ENCODE data around the gene KCTD5.

KCTD5 gene

DNA sequence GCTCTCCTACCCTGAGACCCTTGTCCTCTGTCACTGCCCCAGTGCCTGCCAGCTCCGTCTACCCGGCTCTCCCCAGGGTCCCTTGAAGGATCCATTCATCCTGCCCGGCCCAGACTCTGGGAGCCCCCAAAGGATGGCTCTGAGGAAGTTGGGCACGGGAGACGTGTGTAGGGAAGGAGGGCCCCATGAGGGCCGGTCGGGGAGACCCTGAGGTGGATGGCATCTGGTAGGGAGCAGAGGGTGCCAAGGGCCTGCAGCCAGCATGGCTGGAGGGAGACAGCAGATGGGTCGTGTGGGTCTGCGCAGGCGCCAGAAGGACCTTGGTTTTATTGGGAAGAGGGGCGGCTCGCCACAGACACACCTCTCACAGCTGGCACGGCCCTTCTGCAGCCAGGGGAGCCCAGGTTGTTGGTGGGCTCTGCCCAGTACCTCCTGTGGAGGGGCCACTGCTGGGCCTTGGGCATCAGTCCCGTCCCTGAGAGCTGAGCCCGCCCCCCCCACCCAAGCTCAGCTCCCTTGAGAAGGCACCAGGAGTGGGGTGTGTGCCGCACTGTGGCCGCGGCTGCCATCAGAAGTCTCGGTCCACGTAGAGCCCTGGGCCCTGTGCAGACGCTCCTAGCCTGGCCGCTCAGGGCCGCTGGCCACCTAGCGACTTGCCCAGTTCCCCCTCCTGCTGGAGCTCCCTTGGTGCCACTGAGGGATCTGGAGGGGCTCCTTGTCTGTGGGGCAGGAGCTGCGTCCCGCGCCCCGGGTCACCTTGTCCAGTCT lies 16.0 kb downstream of the KCTD5 start:
- no peak for DNase-seq

DNA sequence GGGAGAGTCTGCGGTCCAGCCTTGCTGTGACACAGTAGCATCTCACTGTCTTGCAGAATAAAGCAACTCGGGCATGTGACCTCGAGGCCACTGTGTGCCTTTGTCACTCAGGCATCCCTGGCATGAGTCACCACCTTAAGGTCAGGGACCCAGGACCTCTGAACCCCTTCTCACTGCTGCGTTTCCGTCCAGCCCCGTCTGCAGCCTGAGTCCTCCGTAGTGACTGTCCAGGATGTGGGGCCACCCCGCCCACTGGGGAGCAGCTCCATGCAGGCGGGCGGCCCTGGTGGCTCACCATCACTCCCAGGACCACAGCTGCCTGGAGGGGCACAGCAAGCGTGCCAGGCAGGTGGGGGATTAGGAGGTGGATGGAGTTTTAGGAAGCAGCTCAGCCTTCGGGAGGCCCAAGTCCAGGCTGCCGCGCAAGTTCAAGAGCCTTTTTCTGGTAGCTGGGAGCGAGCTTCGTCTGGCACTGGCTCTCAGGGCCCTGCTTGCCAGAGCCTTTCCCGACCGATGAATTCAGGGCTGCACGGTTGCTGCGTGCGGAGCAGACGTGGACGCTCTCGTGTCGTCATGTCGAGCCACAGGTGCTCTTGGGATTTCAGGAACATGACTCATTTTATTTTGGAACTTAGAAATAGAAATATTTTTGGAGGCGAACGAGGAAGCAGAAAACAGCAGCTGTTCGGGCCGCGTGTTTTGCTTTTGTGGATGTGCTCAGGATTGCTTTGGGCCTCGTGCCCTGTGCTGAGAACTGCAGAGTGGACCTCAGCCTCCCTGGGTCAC lies 16.8 kb downstream of the KCTD5 start:
- DNase-seq: no peak

DNA sequence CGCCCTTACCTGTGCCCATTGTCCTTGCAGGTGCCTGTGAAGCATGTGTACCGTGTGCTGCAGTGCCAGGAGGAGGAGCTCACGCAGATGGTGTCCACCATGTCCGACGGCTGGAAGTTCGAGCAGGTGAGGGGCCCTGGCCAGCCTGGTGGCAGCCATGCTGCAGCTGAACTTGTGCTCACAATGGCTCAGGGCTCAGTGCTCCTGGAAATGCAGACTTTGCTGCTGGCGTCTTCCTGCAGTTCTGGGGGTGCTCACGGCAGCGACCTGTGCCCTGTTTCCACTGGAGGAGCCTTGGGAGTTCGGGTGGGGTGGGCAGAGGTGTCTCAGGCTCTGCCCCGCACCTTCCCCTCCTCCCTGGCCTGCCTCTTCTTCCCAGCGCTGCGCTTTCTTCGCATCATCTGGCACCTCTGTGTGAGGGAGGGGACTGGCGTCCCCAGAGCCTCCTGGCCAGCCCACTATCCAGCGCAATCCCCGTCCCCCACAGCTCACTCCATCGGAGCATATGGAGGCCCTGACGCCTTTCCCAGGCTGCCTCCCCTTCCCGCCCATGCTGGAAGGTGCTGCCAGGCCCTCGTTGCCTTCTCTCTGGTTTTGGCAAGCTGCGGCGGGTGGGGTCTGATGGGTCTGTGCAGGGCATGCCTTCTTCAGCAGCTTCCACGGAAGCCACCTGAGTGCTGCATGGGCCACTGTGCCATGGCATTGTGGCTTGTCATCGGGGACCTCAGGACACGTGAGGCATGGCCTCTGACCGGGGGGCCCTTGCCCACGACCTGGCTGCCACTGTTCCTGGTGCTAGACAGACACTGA lies 17.7 kb downstream of the KCTD5 start:
- DNase-seq: no peak

DNA sequence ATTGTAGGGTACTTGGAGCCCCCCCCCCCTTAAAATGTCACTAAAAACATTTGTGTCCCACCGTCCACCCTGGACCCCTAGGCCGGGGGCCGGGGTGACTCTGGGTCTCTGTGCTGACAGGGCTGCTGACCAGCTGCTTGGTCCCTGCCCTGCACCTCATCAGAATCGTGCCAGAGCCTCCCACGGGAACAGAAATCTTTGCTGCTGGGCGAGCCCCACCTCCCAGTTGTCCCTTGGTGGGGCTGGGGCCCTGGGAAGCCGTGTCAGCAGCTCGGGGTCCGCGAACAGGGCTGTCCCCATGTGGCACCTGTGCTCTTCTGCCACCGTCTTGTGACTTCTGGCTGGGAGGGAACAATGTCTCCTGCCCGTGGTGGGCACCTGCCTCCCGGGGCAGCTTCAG lies 18.5 kb downstream of the KCTD5 start:
- DNase-seq: no peak

DNA sequence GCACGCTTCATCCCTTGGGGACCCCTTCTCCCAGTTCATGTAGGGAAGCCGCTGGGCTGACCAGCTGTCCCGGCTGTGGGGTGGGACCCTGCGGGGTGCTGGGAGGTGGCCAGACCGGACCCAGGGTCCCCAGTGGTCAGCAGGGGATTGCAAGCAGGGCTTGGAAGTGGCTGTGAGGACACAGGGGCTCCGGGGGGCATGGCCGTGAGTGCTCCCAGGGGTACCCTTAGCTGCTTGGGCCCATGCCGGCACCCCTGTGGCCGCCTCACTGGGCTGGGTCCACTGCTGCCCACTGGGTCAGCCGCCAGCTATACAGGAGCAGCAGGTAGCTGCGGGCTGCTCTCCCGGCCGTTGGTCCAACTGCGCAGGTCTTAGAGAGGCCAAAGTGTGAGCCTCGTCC lies 18.9 kb downstream of the KCTD5 start:
- no peak for DNase-seq

DNA sequence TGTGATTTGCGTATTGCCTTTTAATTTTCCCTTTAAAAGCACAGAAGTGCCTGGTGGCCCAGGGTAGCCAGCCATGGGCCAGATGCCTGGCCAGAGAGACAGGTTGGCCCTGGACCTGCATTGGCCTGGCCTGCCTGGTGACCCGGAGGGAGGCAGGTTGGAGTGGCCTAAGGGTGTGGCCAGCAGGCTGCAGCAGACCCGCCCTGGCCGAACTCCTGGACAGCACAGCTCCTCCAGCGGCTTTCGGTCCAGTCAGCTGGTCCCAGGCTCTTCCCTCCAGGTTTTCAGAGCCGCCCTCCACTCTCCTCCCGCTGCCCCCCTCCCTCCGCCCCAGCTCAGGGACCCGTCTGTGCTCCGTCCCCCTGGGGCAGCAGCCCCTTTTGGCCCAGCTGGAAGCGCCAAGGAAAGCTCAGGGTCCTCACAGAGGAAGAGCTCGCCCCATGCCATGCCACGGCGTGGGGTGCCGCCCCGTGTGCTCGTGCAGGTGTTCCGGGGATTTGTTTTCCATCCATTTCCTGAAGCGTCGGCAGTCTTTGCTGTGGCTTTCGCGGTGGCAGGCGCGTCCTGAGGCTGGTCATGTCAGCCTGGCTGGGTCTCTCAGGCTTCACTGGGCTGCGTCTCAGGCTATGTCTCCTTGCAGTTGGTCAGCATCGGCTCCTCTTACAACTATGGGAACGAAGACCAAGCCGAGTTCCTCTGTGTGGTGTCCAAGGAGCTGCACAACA lies 19.6 kb downstream of the KCTD5 start:
- no peak for DNase-seq

DNA sequence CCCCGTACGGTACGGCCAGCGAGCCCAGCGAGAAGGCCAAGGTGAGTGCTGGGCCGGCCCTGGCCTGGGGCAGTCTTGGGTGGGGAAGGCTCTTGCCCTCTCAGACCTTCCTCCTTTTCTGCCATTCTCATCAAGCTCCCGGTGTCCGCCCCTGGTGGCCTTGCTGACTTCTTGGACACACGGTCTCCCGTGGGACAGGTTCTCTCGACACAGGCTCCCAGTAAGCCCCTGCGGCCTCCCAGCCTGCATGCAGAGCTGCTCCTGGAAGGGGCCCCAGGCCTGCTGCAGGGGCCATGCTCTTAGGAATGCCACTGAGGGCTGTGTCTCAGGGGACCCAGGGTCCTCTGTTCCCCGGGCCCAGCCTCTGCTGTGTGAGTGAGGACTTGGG lies 20.1 kb downstream of the KCTD5 start:
- no peak for DNase-seq

DNA sequence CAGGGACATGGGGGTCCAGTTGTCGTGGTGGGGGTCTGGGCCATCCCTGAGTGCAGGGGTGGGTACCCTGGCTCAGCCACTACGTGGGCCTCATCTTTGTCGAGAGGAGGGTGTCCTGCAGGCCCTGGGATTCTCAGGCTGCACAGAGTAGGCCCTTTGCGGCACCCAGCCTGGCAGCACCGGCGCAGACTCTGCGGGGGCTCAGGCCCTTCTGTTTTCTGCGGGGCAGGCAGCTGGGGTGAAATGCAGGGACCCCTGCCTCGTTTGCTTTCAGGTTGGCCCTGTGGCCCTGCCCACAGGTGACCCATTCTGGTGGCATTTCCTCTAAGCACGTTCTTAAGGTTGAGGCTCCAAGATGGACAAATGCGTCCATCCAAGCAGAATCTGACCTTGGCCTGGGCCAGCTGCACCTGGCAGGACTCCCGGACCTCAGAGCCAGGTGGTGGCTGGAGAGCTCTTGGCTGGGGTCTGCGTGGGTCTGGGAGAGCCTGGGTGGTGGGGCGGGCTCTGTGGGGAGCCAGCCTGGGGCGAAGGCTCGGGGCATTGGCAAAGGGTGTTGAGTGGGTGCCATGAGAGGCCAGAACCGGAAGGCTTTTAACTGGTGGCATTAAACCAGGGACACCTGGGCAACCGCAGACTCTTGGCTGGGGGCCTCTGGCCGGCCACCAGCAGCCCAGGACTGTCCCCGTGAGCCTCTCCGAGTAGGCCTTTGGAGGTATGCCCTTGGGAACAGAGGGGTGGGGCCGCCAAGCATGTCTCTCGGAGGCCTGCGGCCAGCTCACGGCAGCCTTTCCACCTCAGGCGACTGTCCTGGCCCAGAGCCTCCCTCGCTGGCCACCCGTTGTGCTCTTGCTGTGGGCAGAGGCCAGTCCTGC lies 20.8 kb downstream of the KCTD5 start:
- DNase-seq: no peak

DNA sequence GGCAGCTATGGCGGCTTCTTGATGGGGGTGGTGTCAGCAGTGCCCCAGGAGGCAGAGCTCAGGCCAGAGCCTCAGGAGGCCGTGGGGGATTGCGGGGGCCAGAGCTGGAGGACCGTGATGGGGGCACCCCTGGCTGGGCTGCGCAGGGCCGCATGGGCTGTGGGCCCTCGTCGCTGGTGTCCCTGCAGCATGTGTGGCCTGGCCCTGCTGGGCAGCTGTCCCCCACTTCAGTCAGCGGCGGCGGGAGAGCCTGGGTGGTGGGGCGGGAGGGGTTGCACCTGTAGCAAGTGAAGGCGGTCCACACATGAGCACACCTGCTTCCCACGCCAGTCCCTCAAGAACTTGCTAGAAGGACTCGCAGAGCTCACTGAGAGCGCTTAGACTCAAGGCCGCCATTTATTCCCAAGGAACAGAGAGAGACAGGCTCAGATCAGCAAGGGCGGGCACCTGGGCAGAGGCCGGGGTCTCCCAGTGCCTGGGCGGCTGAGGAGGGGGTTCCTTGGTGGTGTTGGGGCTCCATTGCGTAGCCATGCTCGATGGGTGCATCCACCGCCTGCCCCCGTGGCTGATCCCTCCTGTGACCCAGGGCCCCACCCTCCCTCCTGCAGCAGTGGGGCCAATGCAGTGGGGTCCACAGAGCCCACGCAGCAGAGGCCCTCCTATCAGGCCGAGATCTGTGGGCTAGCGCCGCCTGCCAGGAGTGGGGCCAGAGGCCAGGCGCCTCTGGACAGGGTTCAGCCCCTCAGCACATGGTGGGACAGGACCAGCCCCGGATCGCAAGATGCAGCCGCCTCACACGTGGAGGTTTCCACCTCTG lies 22.1 kb downstream of the KCTD5 start:
- no peak for DNase-seq

DNA sequence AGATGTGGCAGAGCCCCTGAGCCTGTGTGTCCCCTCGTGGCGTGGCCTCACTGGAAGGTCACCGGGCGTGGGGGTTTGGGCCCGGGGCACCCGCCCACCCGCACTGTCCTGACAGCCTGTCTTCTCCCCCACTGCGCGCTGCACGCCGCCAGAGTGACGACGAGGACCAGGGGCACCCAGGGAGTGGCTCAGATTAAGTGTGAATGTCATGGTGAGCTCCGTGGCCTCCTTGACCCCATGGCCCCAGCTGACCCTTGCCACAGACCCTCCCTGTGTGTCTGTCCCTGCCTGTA lies 22.6 kb downstream of the KCTD5 start:
- DNase-seq: no peak

DNA sequence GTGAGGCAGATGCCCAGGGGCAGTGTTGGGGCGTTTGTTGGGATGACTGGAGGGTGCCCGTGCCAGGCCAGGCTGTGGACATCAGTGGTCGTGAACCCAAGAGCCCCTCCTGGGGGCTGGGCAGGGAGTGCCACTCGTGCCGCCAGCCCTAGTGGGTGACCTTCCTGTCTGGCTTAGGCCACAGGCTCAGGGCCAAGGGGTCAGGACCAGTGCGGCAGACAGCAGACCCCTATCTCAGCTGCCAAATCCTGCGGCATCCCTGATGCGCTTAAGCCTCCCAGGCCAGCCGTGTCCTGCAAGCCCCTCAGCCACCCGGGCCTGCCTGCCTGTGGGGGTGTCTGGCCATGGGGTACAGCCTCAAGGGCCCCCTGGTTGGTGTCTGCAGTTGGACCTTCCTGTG lies 23.0 kb downstream of the KCTD5 start:
- no peak for DNase-seq

DNA sequence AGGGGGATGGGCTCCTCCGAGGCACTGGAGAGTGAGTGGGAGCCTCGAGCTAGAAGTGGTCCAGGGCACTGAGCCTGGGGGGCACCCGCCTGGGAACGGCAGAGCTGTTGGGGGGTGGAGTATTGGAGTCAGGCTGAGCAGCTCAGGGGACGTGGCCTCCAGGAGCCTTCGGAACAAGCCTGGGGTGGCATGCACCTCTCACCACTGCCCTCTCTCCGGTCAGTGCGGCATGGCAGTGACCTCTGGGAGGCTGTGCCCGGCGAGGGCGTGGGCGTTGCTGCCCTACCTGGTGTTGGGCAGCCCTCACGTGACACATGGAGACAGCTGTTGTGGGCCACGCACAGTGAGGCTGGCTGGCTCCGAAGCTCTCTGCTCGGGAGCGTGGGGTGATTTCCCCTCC lies 23.8 kb downstream of the KCTD5 start:
- DNase-seq: no peak

DNA sequence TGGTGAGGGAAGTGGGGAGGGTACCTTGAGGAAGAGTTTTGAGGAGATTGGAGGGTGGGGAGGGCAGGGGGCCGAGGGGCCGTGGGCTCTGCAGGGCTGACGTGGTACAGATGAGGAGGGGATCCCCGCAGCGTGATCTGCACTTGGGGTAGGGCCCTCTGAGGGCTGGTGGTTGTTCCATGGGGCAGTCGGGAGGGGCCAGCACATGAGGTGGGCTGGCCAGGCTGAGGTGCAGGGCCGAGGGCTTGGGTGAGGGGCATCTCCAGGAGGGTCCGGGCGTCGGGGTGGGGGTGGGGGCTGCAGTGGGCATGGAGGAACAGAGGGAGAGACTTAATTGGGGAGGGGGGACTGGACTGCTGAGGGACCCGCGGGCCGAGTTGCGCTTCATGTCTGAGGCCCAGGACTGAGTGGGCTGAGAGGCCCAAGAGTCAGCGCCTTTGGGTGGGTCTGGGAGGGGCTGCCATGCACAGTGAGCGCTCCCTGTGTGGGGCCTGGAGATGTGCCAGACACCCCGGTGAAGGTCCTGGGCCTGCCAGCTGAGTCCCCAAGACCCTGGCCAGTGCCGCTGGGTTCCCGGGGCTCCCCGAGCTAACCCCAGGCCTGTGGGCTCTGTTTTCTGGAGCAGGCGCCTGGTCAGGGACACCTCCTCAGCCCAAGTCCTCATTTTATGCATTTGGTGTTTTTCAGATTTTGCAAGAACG lies 24.4 kb downstream of the KCTD5 start:
- DNase-seq: no peak

DNA sequence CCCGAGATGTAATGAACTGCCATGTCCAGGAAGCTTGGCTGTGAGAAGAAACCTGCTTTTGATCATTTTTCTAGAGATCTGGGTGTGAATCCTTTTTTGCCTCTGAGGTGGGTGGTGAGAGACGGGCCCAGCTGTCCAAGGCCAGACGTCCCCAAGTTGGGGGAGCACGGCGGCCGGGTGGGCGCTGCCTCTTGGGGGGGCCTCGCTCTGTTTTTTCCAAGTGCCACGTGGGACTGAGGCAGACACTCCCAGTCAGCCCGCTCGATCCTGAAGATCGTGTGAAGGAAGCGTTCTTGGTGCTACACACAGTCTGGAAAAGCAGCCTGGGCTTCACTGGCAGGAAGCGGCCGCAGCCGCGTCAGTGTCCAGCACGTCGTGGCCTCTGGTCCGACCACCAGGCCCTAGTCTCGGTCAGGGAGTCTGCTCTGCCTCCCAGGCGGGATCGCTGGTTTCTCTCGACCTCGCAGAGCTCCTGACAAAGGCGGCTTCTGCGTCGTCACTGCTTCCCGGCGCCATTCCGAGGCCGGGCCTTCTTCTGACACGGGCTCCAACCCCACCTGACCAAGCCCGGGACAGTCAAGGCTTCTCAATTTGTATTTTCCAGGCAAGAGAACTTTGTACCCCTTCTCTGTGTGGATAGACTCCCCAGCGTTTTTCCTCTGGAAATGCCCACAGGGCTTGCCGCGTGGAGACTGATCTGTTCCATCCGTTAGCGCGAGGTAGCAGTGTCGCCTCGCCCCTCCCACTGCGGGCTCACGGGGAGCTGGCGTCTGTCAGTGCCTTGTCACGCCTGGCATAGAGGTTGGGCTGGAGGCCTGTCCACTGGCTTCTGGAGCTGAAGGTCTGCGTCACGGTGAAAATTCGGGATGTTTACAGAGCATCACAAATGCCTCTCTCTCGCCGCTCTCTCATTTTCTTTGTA lies 25.3 kb downstream of the KCTD5 start:
- DNase-seq: no peak

DNA sequence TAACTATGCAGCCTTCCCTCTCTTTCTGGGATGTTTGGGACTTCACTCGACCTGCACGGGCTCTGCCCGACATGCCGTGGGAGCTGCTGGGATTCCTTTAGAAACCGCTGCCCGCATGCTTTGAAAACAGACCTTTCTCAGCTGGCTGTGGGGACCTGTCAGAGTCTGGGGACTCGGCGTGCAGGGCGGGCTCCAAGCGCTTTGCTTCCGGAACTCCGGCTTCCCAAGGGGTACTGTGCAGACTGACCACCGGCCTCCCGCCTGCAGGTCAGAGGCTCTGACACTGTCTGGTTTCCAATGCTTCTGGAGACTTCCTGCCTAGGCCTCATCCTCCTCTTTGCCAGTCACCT lies 25.9 kb downstream of the KCTD5 start:
- DNase-seq: no peak

DNA sequence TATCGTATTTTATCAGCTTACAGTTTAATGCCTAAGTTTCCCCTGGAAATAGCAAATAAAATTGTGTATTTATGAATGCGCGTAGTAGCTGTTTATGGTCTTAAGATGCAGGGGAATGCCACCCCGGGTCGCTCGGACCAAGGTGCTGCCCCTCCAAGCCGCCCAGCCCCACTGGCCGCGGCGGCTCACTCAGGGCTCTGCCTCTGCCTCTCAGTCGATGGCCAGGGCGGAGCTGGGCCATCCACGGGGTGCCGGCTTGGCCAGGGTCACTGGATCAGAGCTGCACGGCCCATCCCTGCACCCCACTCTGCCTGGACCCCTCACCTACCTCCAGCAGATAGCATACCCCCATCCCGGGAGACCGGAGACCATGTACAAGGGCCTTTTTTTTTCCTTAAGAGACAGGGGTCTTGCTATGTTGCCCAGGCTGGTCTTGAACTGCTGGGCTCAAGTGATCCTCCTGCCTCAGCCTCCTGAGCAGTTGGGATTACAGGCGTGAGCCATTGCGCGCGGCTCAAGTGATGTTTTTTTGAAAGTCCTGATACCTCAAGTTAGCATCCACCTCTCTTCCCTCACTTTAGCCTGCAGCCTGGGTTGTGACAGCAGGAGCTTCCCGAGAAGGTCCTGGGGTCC lies 26.7 kb downstream of the KCTD5 start:
- no peak for DNase-seq

DNA sequence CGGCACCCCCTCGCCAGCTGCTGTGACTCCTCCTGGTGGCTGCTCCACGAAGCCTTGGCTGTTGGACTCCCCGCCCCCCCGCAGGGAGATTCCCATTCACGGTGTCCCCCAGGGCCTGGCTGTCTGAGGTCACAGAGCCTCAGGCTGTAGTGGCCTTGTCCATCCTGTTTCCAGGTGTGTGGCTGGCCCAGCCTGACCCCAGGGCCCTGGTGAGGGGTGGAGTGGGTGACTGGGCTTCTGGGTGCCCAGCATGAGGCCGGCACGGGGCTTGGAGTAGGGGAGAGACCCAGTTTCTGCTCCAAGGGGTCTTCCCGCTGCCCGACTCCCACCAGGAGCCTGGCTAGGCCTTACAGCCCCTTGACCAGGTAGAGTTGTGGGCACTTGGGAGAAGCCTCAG lies 27.3 kb downstream of the KCTD5 start:
- DNase-seq: no peak

DNA sequence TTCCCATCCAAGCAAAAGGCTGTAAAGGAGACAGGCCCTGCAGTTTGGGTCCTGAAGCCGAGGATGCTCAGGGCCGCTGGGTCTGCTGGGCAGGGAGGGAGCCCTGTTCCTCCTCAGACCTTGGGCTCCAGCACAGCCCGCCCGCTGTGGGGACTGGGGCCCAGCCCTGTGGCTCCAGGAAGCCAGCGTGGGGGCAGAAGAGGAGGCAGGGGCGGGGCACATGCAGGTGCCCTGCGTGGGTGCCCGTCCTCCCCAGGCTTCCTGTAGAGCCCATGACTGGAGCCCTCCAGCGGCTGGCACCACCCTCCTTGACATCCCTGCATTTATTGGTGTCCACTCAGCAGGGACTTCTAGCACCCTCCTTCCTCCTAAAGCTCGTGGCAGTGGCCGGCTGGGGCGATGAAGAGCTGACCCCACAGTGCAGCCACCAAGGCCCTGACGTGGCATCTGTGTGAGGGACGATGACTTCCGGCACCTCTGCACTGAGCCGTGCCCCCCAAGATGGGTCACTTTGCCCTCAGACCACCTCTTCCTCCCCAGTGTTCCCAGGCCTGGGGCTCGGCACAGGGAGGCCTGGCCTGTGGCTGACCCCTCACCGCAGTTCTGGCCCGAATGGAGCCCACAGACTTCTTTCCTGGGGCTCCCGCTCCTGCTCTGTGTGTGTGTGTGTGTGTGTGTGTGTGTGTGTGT lies 27.8 kb downstream of the KCTD5 start:
- no peak for DNase-seq

Data from RPMI8226 (cell line).